NCI-H510A (cell line): ENCODE data around the gene METTL18.

Experiments used
- DNase-seq: peaks from one replicate; lab custom pipeline; 2025; lab: John Stamatoyannopoulos, UW

Gene METTL18

DNA sequence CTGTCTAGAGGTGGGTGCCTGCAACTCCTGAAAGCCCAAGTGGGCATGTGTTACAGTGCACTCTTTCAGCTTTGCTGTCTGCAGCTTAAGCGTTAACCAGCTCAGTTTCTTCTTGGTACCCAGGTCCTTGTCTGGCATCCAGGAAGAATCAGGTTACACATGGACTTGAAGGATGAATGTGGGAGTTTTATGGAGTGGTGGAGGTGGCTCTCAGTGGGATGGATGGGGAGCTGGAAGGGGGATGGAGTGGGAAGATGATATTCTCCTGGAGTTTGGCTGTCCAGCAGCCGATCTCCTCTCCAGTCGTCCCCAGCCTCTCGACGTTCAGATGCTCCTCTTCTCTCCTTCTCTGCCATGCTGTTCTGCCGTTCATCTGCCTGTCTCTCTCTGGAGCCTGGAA lies 9.4 kb downstream of the METTL18 start:
- no peak for DNase-seq

DNA sequence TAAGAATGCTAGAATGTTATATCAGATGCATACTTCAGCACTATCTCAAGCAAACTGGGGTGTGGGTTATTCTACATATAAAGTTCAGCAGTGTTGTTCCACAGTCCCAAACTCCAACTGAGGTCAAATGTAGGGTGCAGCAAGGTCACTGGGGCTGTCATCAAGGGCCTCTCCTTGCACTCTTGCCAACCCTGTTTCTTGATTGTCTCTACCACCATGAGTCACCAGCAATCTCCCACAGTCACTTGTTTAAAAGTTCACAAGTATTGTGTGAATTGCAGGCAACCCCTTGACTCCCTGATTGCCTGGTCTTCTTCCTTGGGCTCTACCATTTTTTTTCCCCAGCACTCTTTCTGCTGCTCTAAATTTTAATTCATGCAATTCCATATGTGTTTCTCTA lies 10.6 kb downstream of the METTL18 start:
- DNase-seq, result no peak

DNA sequence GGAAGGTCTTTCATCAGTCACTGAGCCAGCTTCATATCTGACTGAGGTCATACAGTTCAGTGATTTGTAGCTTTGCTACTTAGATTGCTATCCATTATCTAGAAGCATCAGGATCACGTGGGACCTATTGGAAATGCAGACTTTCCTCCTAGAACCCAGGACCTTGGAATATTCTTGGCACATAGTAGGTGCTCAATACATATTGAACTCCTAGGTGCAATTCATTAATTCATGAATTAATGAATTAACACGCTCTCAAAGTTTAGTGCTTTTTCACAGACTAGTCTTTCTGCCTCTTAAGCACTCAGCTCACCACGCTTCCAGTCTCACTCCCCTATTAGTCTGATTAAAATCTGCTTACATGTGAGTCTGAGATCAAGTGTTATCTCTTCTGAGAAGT lies 12.1 kb downstream of the METTL18 start:
- DNase-seq, result no peak

DNA sequence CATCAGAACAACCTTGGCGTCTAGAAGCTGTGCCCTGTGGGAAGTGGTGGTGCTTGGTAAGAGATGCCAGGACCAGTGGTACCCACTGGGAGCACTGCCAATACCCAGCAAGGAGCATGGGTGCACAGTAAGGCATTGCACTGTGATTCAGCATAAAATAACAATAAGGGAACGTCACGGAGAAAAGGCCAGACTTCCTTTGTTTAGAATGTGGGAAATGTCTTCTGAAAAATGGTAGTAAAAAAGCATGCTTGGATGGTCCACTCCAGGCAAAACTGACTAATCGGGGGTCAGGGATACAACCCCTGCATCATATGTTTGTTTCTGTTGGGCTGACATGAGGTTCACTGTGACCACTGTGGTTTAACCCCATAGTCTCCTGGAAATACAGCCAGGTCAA lies 14.7 kb downstream of the METTL18 start:
- no peak for DNase-seq

DNA sequence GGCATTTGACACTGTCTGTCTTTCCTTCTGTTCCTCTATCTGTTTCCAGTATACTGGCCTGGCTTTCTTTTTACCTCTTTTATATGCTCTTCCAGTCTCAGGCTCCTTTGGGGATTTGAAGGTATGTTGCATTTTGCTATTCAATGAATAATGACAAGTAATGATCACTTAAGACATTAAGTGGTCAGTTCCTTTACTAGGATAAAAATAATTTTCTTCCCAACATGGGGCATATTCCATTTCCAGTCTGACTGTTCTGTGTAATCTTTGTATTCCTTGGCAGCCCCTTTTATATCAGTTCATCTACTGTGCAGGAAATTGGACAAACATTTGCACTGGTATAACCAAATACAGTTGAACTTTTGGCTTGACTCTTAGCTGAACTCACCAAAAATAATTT lies 15.6 kb downstream of the METTL18 start:
- DNase-seq, result no peak

DNA sequence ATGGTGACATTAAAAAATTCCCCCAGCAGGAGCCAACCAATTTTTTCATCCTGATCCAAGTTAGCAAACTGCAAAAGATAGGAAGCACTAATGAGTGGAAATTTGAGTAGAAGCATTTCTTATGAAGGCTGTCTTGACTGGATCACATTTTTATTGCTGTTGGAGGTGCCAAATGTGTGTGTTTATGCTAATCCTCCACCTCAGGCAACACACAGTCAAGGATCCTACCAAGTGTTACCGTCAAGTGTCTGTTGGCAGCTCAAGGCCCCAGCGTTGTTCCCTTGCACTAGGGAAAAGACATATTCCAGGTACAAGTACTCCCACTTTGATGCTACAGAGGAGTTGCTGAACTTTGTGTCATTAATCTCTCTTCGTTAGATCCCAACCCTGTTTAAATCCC lies 18.3 kb downstream of the METTL18 start:
- DNase-seq, result no peak

- no peak for DNase-seq
Measured at GRCh38 chr1:169768161-169768560, 26.5 kb downstream of the METTL18 start.

DNA sequence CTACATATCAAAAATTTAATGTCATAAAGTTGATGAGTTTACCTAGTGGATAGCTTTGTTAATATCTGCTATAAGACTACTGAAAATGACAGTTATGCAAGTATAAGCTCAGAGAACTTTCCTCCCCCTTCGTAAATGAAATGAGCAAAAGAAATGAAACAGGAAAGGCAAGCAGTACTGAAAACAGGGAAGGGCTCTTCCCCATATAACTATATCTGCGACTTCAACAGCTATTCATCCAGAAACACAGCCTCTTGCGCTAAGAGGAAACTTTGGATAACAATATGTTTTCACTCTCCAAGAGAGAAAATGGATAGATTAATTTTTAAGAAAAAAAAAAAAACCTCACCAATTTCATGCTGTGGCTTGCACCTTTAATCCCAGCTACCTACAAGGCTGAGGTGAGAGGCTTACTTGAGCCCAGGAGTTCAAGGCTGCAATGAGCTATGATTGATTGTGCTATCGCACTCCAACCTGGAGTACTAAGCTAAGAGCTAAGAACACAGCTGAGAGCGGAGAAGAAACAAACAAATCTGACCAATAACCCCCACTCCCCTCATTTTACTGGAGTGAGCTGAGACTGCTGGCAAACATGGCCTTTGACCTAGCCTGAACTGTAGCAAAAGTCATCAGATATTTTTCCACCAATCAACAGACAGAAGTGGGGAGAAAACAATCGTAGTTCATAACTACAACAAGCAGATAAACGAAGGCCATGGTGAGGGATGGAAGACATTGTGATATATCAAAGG lies 29.0 kb downstream of the METTL18 start:
- DNase-seq, result no peak

GRCh38 chr1:169764919-169765318 lies 29.8 kb downstream of the METTL18 start:
- no peak for DNase-seq

DNA sequence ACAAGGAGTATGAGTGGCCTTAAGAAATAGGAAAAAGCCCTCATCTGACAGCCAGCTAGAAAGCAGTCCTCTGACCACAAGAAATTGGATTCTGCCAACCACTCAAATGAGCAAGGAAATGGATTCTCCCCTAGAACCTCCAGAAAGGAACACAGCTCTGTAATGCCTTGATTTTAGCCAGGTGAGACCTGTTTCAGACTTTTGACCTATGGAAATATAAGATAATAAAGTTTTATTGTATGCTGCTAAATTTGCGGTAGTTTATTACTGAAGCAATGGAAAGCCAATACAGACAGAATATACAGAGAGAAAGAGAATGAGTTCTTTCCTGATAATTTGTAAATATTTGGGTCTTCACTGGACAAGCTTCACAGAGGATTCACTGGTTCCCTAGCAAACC lies 32.0 kb downstream of the METTL18 start:
- no peak for DNase-seq

GRCh38 chr1:169759038-169759437 lies 35.7 kb downstream of the METTL18 start:
- no peak for DNase-seq

- no peak for DNase-seq
Measured at GRCh38 chr1:169753549-169753948, 41.2 kb downstream of the METTL18 start.

DNA sequence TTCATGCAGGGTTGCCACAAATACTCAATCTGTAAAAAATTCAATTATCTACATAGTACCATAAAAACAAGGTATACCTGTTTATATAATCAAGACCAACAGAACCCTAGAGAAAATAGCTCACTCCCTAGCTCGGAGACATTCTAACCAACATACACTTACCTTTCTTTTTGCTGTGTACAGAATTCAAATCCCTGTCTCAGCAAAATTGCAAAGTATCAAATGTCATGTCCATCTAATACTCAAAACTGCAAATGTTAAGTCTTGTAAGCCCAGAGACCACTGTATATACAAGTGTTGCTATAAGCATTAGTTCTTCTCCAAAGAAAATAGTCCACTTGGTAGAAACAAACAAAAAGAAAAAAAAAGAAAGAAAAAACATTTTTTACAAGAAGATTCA lies 44.7 kb downstream of the METTL18 start:
- no peak for DNase-seq

GRCh38 chr1:169746550-169746949 lies 48.2 kb downstream of the METTL18 start:
- no peak for DNase-seq

GRCh38 chr1:169745015-169745861 lies 49.5 kb downstream of the METTL18 start:
- DNase-seq, result no peak
